Activated CD4-positive, alpha-beta T cell treated with anti-CD3 and anti-CD28 coated beads for 36 hours (primary cell): ENCODE measurements around the gene CBLB. TPM values are rescaled to one million over a fixed set of nuclear protein-coding genes. Genes with fewer than 3 reads are reported as not detected.
A peak's percentile ranks its signal among the peaks of the same experiment; 100 is the strongest.
"Not testable (repeated sequence)": the region's sequence is repeated elsewhere in the genome, so short reads cannot be mapped to it uniquely, and the experiment has no call there.

Source experiments
- ATAC-seq: fragments of 200-7000 bp; cut with Tn5 transposase; one replicate; pipeline ENCODE4 v1.10.0; 2021; ENCODE audit warnings: mild to moderate bottlenecking, moderate library complexity
- CTCF ChIA-PET: fragments of 350-600 bp; sonication (Branson Sonifier 250); formaldehyde crosslinking; loops from one replicate; lab custom pipeline; 2021; ENCODE audit warnings: antibody characterized with exemption; lab: Charles Lee
- POLR2A ChIA-PET: fragments of 350-600 bp; sonication (Branson Sonifier 250); formaldehyde crosslinking; loops from one replicate; lab custom pipeline; 2021; ENCODE audit warnings: antibody characterized with exemption, inconsistent platforms; lab: Charles Lee
- DNase-seq: peaks from one replicate; pipeline ENCODE4 v3.0.0-alpha.2; 2020
- H3K27ac Mint-ChIP-seq: one replicate; pipeline ENCODE4 v1.8.0; 2021; ENCODE audit warnings: mixed read lengths
- H3K27me3 Mint-ChIP-seq: one replicate; pipeline ENCODE4 v1.8.0; 2021; ENCODE audit warnings: mixed read lengths
- H3K36me3 Mint-ChIP-seq: one replicate; pipeline ENCODE4 v1.8.0; 2021; ENCODE audit warnings: low read depth, mixed read lengths
- H3K4me1 Mint-ChIP-seq: one replicate; pipeline ENCODE4 v1.8.0; 2021; ENCODE audit warnings: mixed read lengths
- H3K4me3 Mint-ChIP-seq: one replicate; pipeline ENCODE4 v1.8.0; 2021; ENCODE audit warnings: mild to moderate bottlenecking, moderate library complexity, mixed read lengths
- H3K9me3 Mint-ChIP-seq: one replicate; pipeline ENCODE4 v1.8.0; 2021; ENCODE audit warnings: low read depth, mixed read lengths
- intact Hi-C, 2 experiments: fragments of 100-400 bp; cut with DNase I in 1 of 2; cut with micrococcal nuclease in 1 of 2; formaldehyde crosslinking; loops; one replicate each; pipeline versions ENCODE4 v1.14.2 to v1.15.1; 2022 to 2024; cut with DNase I, micrococcal nuclease
- total RNA-seq, 2 experiments: library from RNA; stranded (reverse); gene quantifications; one replicate each; pipeline ENCODE4 v1.2.3, GENCODE V29; 2021

CBLB gene
- total RNA-seq, 2 experiments from 2014 or later, result 112 to 163 TPM

- DNase-seq (no peak), ATAC-seq (no peak)
- peaks cover 10% of the 10 kb centered on the region for H3K9me3 Mint-ChIP-seq
- no peak overlapping the region for H3K4me3 Mint-ChIP-seq
- H3K4me1 Mint-ChIP-seq, result peaks cover 93% of the 10 kb centered on the region
- intact Hi-C loops, result loop anchor here (1.0 to 10.0 kb wide), 3 partner anchors 7 to 562 kb away; partner anchors contain the start of gene CBLB (in 1 of the 2)
- ChIA-PET POLR2A (no interaction called here), CTCF (no interaction called here)
- H3K27ac Mint-ChIP-seq, result no peak overlapping the region
- no peaks in the 10 kb centered on the region for H3K27me3 Mint-ChIP-seq
- peaks cover 77% of the 10 kb centered on the region for H3K36me3 Mint-ChIP-seq
Observed at GRCh38 chr3:105772635-105773034, 96.2 kb downstream of the CBLB start.

DNA sequence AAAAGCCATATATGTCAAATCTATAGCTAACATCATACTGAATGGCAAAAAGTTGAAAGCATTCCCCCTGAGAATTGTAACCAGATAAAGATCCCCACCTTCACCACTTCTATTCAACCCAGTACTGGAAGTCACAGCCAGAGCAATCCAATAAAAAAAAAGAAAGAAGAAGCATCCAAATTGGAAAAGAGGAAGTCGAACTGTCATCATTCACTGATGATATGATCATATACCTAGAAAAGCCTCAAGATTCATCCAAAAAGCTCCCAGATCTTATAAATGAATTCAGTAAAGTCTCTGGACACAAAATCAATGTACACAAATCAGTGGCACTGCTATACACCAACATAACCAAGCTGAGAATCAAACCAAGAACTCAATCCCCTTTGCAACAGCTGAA lies 97.4 kb downstream of the CBLB start:
- no peak overlapping the region for H3K4me3 Mint-ChIP-seq
- peaks cover 8% of the 10 kb centered on the region for H3K9me3 Mint-ChIP-seq
- intact Hi-C loops, result loop anchor here in 1 of 2 experiments (5.0 to 10.0 kb wide), 2 partner anchors 96 to 563 kb away; partner anchors contain the start of gene CBLB
- CTCF ChIA-PET, result interaction anchor here (0.5 kb wide), 1 partner anchor 21 kb away, joined by 3 read pairs; no protein-coding TSS in a partner anchor
- POLR2A ChIA-PET, result no interaction called here
- H3K4me1 Mint-ChIP-seq, result peaks cover 85% of the 10 kb centered on the region
- peak overlapping the region; percentile 61 for H3K27ac Mint-ChIP-seq
- DNase-seq (no peak), ATAC-seq (no peak)
- no peaks in the 10 kb centered on the region for H3K27me3 Mint-ChIP-seq
- peaks cover 66% of the 10 kb centered on the region for H3K36me3 Mint-ChIP-seq

DNA sequence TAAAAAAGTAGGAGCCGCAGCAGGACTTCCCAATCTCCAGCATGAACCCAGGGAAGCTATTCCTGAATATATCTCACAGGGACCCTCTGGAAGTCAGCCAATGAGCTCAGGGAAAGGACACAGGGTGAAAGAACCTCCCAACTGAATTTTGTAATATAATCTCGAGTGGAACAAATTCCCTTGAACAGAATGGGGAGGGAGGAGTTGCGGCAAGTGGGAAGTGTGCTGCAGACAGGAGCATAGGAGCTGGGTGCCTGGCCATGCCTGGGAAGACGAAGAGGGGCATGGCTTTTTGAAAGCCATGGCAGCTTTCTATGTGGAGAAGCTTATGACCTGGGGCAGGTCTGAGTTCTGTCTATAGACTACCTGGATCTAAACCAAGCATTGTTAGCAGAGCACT lies 98.4 kb downstream of the CBLB start:
- POLR2A ChIA-PET, result no interaction called here
- H3K27me3 Mint-ChIP-seq, result no peaks in the 10 kb centered on the region

DNA sequence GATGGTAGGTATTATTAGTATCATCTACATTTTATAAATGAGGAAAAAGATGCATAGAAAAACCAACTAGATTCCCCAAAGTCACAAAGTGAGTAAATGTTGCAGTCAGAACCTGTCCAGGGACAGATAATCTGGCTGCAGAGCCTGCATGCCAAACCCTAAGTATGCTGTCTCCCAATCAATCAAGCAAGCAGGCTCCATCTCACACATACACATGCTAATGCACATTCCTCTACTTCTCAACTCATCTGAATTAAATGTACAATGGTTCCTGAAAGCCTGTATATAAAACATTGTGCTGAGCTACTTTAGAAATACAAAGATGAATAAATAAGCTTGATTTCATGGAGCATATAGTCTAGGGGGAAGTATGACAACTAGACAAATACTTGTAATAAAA lies 101.0 kb downstream of the CBLB start:
- ATAC-seq, result no peak
- Mint-ChIP-seq H3K27me3 (no peaks in the 10 kb centered on the region), H3K36me3 (peaks cover 75% of the 10 kb centered on the region), H3K4me3 (no peak overlapping the region), H3K4me1 (peaks cover 85% of the 10 kb centered on the region), H3K9me3 (peaks cover 15% of the 10 kb centered on the region), H3K27ac (peak overlapping the region; percentile 12)
- DNase-seq, result no peak
- POLR2A ChIA-PET, result no interaction called here
- intact Hi-C loops, result no loop called here
- CTCF ChIA-PET, result interaction anchor here (0.6 to 1.2 kb wide), 3 partner anchors 13 to 76 kb away, joined by 3 to 7 read pairs (median 3); no protein-coding TSS in a partner anchor

More for the DNA sequence above, 98.4 kb downstream of the CBLB start:
- Mint-ChIP-seq H3K36me3 (peaks cover 69% of the 10 kb centered on the region), H3K4me3 (no peak overlapping the region), H3K27ac (no peak overlapping the region), H3K4me1 (peaks cover 85% of the 10 kb centered on the region), H3K9me3 (peaks cover 8% of the 10 kb centered on the region)
- DNase-seq, result no peak
- CTCF ChIA-PET, result interaction anchor here (1.2 kb wide), 1 partner anchor 11 kb away, joined by 3 read pairs; no protein-coding TSS in a partner anchor
- no peak for ATAC-seq
- intact Hi-C loops, result loop anchor here in 1 of 2 experiments (5.0 to 10.0 kb wide), 2 partner anchors 97 to 564 kb away; partner anchors contain the start of gene CBLB

DNA sequence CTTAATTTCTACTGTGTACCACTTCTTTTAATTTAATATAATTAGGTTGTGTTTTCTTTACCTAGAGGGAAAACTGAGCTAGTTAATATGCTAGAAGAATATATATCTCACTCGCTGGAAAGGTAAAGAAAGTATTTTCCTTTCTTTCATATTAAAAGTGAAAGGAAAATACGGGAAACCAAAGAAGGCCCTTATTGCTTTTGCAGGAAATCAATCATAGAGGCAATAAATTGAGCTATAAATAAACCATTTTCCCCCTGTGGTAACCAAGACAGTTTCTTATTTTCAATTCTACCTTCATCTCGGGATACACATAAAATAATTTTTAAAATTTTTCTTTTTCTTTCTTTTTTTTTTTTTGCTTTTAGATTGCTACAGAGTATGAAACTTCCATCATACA lies 101.6 kb downstream of the CBLB start:
- Mint-ChIP-seq H3K9me3 (peaks cover 20% of the 10 kb centered on the region), H3K4me3 (peak overlapping the region; percentile 43), H3K4me1 (peaks cover 83% of the 10 kb centered on the region), H3K36me3 (peaks cover 75% of the 10 kb centered on the region), H3K27me3 (no peaks in the 10 kb centered on the region), H3K27ac (peak overlapping the region; percentile 52)
- no peak for ATAC-seq
- intact Hi-C loops, result no loop called here
- ChIA-PET CTCF (interaction anchor here (1.0 to 1.2 kb wide), 3 partner anchors 12 to 76 kb away, joined by 3 to 7 read pairs (median 3); no protein-coding TSS in a partner anchor), POLR2A (no interaction called here)
- no peak for DNase-seq

GRCh38 chr3:105765308-105765639 lies 103.5 kb downstream of the CBLB start:
- peaks cover 29% of the 10 kb centered on the region for H3K9me3 Mint-ChIP-seq
- H3K4me3 Mint-ChIP-seq, result no peak overlapping the region
- no peak for DNase-seq
- no peaks in the 10 kb centered on the region for H3K27me3 Mint-ChIP-seq
- ChIA-PET POLR2A (interaction anchor here (0.6 to 1.1 kb wide), 2 partner anchors 8 to 51 kb away, joined by 3 read pairs; no protein-coding TSS in a partner anchor), CTCF (no interaction called here)
- intact Hi-C loops, result loop anchor here in 1 of 2 experiments (1.0 kb wide), 1 partner anchor 8 kb away; no protein-coding TSS in a partner anchor
- H3K27ac Mint-ChIP-seq, result peak overlapping the region; percentile 70
- H3K4me1 Mint-ChIP-seq, result peaks cover 73% of the 10 kb centered on the region
- H3K36me3 Mint-ChIP-seq, result peaks cover 71% of the 10 kb centered on the region
- no peak for ATAC-seq

GRCh38 chr3:105764378-105765307 lies 104.2 kb downstream of the CBLB start:
- Mint-ChIP-seq H3K36me3 (peaks cover 68% of the 10 kb centered on the region), H3K9me3 (peaks cover 29% of the 10 kb centered on the region), H3K27me3 (no peaks in the 10 kb centered on the region), H3K4me3 (no peak overlapping the region), H3K27ac (peak overlapping the region; percentile 85), H3K4me1 (peaks cover 69% of the 10 kb centered on the region)
- ATAC-seq, result peak; percentile 52
- intact Hi-C loops, result loop anchor here in 1 of 2 experiments (1.0 kb wide), 1 partner anchor 9 kb away; no protein-coding TSS in a partner anchor
- no peak for DNase-seq
- ChIA-PET POLR2A (interaction anchor here (0.6 to 1.1 kb wide), 2 partner anchors 9 to 51 kb away, joined by 3 read pairs; no protein-coding TSS in a partner anchor), CTCF (no interaction called here)

DNA sequence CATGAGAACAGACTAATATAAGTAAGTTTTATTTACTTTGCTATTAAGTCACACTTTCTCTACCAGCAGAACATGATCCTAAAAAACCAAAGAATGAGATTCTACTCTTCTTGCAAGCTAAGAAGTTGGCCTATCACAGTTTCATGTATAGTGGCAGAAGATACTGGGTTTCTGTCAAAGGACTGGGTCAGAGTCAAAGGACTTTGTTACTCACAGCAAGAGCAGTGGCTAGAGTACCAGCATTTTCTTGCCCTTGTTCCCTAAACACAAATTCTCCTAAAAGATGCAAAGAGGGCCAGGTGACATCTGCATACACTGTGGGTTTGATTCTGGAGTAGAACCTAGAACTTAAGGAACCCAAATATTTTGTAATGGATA lies 105.2 kb downstream of the CBLB start:
- DNase-seq, result no peak
- CTCF ChIA-PET, result no interaction called here
- no peak overlapping the region for H3K4me3 Mint-ChIP-seq
- peak overlapping the region; percentile 77 for H3K27ac Mint-ChIP-seq
- no peak for ATAC-seq
- peaks cover 32% of the 10 kb centered on the region for H3K9me3 Mint-ChIP-seq
- peaks cover 69% of the 10 kb centered on the region for H3K36me3 Mint-ChIP-seq
- intact Hi-C loops, result no loop called here
- POLR2A ChIA-PET, result no interaction called here
- no peaks in the 10 kb centered on the region for H3K27me3 Mint-ChIP-seq
- peaks cover 62% of the 10 kb centered on the region for H3K4me1 Mint-ChIP-seq

DNA sequence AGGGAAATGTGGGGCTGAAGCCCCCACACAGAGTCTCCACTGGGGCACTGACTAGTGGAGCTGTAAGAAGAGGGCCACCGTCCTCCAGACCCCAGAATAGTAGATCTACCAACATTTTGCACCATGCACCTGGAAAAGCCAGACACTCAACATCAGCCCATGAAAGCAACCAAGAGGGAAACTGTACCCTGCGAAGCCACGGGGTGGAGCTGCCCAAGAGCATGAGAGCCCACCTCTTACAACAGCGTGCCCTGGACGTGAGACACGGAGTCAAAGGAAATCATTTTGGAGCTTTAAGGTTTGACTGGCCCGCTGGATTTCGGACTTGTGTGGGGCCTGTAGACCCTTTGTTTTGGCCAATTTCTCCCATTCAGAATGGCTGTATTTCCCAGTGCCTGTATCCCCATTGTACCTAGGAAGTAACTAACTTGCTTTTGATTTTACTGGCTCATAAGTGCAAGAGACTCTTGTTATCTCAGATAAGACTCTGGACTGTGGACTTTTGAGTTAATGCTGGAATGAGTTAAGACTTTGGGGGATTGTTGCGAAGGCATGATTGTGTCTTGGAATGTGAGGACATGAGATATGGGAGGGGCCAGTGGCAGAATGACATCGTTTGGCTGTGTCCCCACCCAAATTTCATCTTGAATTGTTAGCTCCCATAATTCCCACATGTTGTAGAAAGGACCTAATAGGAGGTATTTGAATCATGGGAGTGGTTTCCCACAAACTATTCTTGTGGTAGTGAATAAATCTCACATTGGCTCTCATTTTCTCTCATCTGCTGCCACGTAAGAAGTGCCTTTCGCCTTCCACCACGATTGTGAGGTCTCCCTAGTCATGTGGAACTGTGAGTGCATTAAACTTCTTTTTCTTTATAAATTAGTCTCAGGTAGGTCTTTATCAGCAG lies 105.8 kb downstream of the CBLB start:
- peak overlapping the region; percentile 77 for H3K27ac Mint-ChIP-seq
- H3K36me3 Mint-ChIP-seq, result peaks cover 73% of the 10 kb centered on the region
- no peaks in the 10 kb centered on the region for H3K27me3 Mint-ChIP-seq
- peaks cover 32% of the 10 kb centered on the region for H3K9me3 Mint-ChIP-seq
- DNase-seq (peak; percentile 36), ATAC-seq (no peak)
- intact Hi-C loops, result no loop called here
- POLR2A ChIA-PET, result no interaction called here
- H3K4me1 Mint-ChIP-seq, result peaks cover 62% of the 10 kb centered on the region
- CTCF ChIA-PET, result no interaction called here
- no peak overlapping the region for H3K4me3 Mint-ChIP-seq

GRCh38 chr3:105762214-105762613 lies 106.6 kb downstream of the CBLB start:
- POLR2A ChIA-PET, H3K4me3 Mint-ChIP-seq, H3K27me3 Mint-ChIP-seq, H3K27ac Mint-ChIP-seq, CTCF ChIA-PET, DNase-seq, intact Hi-C loops, ATAC-seq: not testable (repeated sequence)
- H3K9me3 Mint-ChIP-seq, result peaks cover 32% of the 10 kb centered on the region
- peaks cover 62% of the 10 kb centered on the region for H3K4me1 Mint-ChIP-seq
- H3K36me3 Mint-ChIP-seq, result peaks cover 80% of the 10 kb centered on the region
